SK-N-SH (cell line): ENCODE measurements around the gene LRRTM2. TPM values are rescaled to one million over a fixed set of nuclear protein-coding genes. Genes with fewer than 3 reads are reported as not detected.

Experiments used
- CTCF ChIA-PET: fragments of 300-600, 350-600 bp; formaldehyde crosslinking; extraction: SDS; loops from one replicate; lab custom pipeline; 2021; lab: Yijun Ruan, JAX
- POLR2A ChIA-PET: fragments of 350-600 bp; sonication (Branson Sonifier 250); formaldehyde crosslinking; extraction: SDS; loops from one replicate; lab custom pipeline; 2020; ENCODE audit warnings: antibody characterized with exemption, inconsistent platforms; lab: Yijun Ruan, JAX
- DNase-seq: peaks from one replicate; pipeline ENCODE4 v3.0.0; 2012
- H2AFZ ChIP-seq: fragments of 200-600 bp; sonication (generic); 2 replicates; pipeline ENCODE4 v1.8.1; 2016; ENCODE audit warnings: antibody characterized with exemption, mild to moderate bottlenecking, low read depth
- H3F3A ChIP-seq: fragments of 200-600 bp; sonication (generic); replicated peaks from 2 replicates; pipeline ENCODE3; 2016; ENCODE audit warnings: antibody characterized with exemption, mild to moderate bottlenecking; ENCODE audit not compliant: insufficient read depth
- H3K27ac ChIP-seq, 2 experiments: fragments of 200-500 bp in 1 of 2; fragments of 200-600 bp in 1 of 2; sonication (Bioruptor generic) in 1 of 2; sonication (generic), shearing (Covaris generic) in 1 of 2; 2 replicates each; pipeline versions ENCODE4 v1.5.1 to v1.6.1; 2014 to 2016; ENCODE audit warnings: low read depth in 2 of 2, inconsistent platforms in 1 of 2, low read length in 1 of 2, mild to moderate bottlenecking in 1 of 2, mixed read lengths in 1 of 2
- H3K27me3 ChIP-seq: fragments of 200-600 bp; sonication (generic), shearing (Covaris generic); 2 replicates; pipeline ENCODE4 v1.6.1; 2016; ENCODE audit warnings: mixed run types; ENCODE audit not compliant: insufficient read depth
- H3K36me3 ChIP-seq, 2 experiments: fragments of 200-500 bp in 1 of 2; fragments of 200-600 bp in 1 of 2; sonication (Bioruptor generic) in 1 of 2; sonication (generic) in 1 of 2; replicated peaks in 1 of 2; 2 replicates each; pipeline versions ENCODE3 to v1.5.1; 2014 to 2016; ENCODE audit warnings: low read length in 1 of 2, mild to moderate bottlenecking in 1 of 2; ENCODE audit not compliant: insufficient read depth in 2 of 2, control insufficient read depth in 1 of 2
- H3K4me1 ChIP-seq, 2 experiments: fragments of 200-500 bp in 1 of 2; fragments of 200-600 bp in 1 of 2; sonication (Bioruptor generic) in 1 of 2; sonication (generic), shearing (Covaris generic) in 1 of 2; 2 replicates each; pipeline versions ENCODE4 v1.5.1 to v1.6.1; 2014 to 2016; ENCODE audit warnings: low read depth in 1 of 2, low read length in 1 of 2, mixed run types in 1 of 2; ENCODE audit not compliant: insufficient read depth in 2 of 2, control insufficient read depth in 1 of 2
- H3K4me2 ChIP-seq: fragments of 200-600 bp; sonication (generic), shearing (Covaris generic); 2 replicates; pipeline ENCODE4 v1.6.1; 2017; ENCODE audit warnings: mixed run types
- H3K4me3 ChIP-seq, 2 experiments: fragments of 200-500 bp in 1 of 2; fragments of 200-600 bp in 1 of 2; sonication (Bioruptor generic) in 1 of 2; sonication (generic), shearing (Covaris generic) in 1 of 2; 2 replicates each; pipeline versions ENCODE4 v1.5.1 to v1.8.1; 2014 to 2016; ENCODE audit warnings: low read depth in 2 of 2, inconsistent platforms in 1 of 2, low read length in 1 of 2, mild to moderate bottlenecking in 1 of 2, mixed read lengths in 1 of 2, moderate library complexity in 1 of 2
- H3K79me2 ChIP-seq: fragments of 200-600 bp; sonication (generic); 2 replicates; pipeline ENCODE4 v1.8.1; 2017; ENCODE audit warnings: mild to moderate bottlenecking; ENCODE audit not compliant: insufficient read depth
- H3K9ac ChIP-seq: fragments of 200-600 bp; sonication (generic); 2 replicates; pipeline ENCODE4 v1.6.1; 2017; ENCODE audit warnings: mixed run types
- H3K9me2 ChIP-seq: fragments of 200-600 bp; sonication (generic); 2 replicates; pipeline ENCODE4 v1.6.1; 2017; ENCODE audit warnings: mixed run types
- H3K9me3 ChIP-seq: fragments of 200-600 bp; sonication (generic); 2 replicates; pipeline ENCODE4 v1.6.1; 2017; ENCODE audit warnings: mixed run types, mild to moderate bottlenecking, moderate library complexity
- H4K20me1 ChIP-seq: fragments of 200-600 bp; sonication (generic); 2 replicates; pipeline ENCODE4 v1.6.1; 2017; ENCODE audit warnings: mild to moderate bottlenecking, mixed run types; ENCODE audit not compliant: insufficient read depth
- CHD2 ChIP-seq: fragments of 150-350 bp; IDR thresholded peaks from 2 replicates; pipeline ENCODE4 v1.6.1; 2018; ENCODE audit warnings: low read length; ENCODE audit not compliant: partially characterized antibody
- ELF1 ChIP-seq: IDR thresholded peaks from 2 replicates; pipeline ENCODE4 v1.4.0; 2012
- FOSL2 ChIP-seq: IDR thresholded peaks from 2 replicates; pipeline ENCODE4 v1.4.0; 2012; ENCODE audit warnings: low read depth, mild to moderate bottlenecking, moderate library complexity, borderline replicate concordance
- GATA2 ChIP-seq: sonication (generic); formaldehyde crosslinking; IDR thresholded peaks from 2 replicates; pipeline ENCODE4 v1.5.0; 2020; ENCODE audit warnings: mild to moderate bottlenecking, missing genetic modification reagents
- JUND ChIP-seq: IDR thresholded peaks from 2 replicates; pipeline ENCODE4 v1.4.0; 2012
- MEF2A ChIP-seq: IDR thresholded peaks from 2 replicates; pipeline ENCODE4 v1.4.0; 2012; ENCODE audit warnings: low read depth, borderline replicate concordance
- NFIC ChIP-seq: IDR thresholded peaks from 2 replicates; pipeline ENCODE4 v1.4.0; 2012; ENCODE audit warnings: borderline replicate concordance
- RAD21 ChIP-seq: IDR thresholded peaks from 2 replicates; pipeline ENCODE4 v1.6.1; 2012; ENCODE audit warnings: mild to moderate bottlenecking, low read length
- SIN3A ChIP-seq: IDR thresholded peaks from 2 replicates; pipeline ENCODE4 v1.6.1; 2012; ENCODE audit warnings: low read depth, mild to moderate bottlenecking, low read length, moderate library complexity, borderline replicate concordance
- TAF1 ChIP-seq: IDR thresholded peaks from 2 replicates; pipeline ENCODE4 v1.6.1; 2012; ENCODE audit warnings: low read depth, mild to moderate bottlenecking, low read length, moderate library complexity, borderline replicate concordance
- YY1 ChIP-seq: IDR thresholded peaks from 2 replicates; pipeline ENCODE4 v1.4.0; 2012; ENCODE audit warnings: low read depth, mild to moderate bottlenecking
- WGBS: methylation state at CpG from one replicate; pipeline ENCODE4 v1.1.6; 2017; ENCODE audit warnings: low lambda C conversion rate; 5-methylcytosine and 5-hydroxymethylcytosine counted together
- polyA plus RNA-seq, 3 experiments: library from polyadenylated mRNA; depleted of rRNA; stranded (reverse); fragments of >200 nt; gene quantifications; 2 replicates each; pipeline ENCODE4 v1.2.3, GENCODE V29; 2012
- TF ChIP-seq, protein P1 (sequence below): IDR thresholded peaks from 2 replicates; pipeline ENCODE4 v1.6.1; 2012; ENCODE audit warnings: mild to moderate bottlenecking, low read depth, low read length, moderate library complexity
- TF ChIP-seq, protein P2 (sequence below): fragments of 150-350 bp; IDR thresholded peaks from 2 replicates; pipeline ENCODE4 v1.6.1; 2017; ENCODE audit warnings: antibody characterized with exemption, low read length, low read depth, borderline replicate concordance
- TF ChIP-seq, protein P3 (sequence below): fragments of 150-350 bp; IDR thresholded peaks from 2 replicates; pipeline ENCODE4 v1.6.1; 2016; ENCODE audit warnings: mild to moderate bottlenecking, low read depth, low read length
- TF ChIP-seq, protein P4 (sequence below): fragments of 200-600 bp; sonication (generic); IDR thresholded peaks from 2 replicates; pipeline ENCODE4 v1.6.1; 2017; ENCODE audit warnings: antibody characterized with exemption, mild to moderate bottlenecking, moderate library complexity
- TF ChIP-seq, protein P5 (sequence below): IDR thresholded peaks from 2 replicates; pipeline ENCODE4 v1.4.0; 2012; ENCODE audit warnings: low read depth

Gene LRRTM2
- polyA plus RNA-seq, 1 of the 3 experiments (the other 2 are of a cell fraction): 0.38 TPM

DNA sequence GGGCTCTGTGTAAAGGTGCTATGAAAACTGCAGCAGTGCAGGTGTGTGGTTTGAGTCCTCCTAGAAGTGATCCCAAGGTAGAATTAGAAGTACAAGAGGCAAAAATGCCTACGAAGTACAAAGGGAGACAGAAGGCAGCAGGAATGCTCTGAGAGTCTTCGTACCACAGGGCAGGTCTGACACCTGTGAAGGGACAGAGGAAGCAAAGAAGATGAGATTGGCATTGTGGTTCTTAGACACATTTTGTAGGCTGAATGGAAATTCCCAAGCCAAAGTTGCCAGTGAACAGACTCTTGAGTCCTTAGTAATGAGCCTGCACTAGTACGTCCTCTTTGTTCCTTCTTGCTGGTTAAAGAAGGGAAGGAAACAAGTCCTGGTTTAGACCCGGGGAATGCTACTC lies 1.7 kb upstream of the LRRTM2 start (continued):
- no peak for TF ChIP-seq MEF2A
- TF ChIP-seq ELF1: no peak
- TF ChIP-seq NFIC: no peak
- no peak for TF ChIP-seq CHD2
- no peak for TF ChIP-seq RAD21
- TF ChIP-seq, protein P1, sequence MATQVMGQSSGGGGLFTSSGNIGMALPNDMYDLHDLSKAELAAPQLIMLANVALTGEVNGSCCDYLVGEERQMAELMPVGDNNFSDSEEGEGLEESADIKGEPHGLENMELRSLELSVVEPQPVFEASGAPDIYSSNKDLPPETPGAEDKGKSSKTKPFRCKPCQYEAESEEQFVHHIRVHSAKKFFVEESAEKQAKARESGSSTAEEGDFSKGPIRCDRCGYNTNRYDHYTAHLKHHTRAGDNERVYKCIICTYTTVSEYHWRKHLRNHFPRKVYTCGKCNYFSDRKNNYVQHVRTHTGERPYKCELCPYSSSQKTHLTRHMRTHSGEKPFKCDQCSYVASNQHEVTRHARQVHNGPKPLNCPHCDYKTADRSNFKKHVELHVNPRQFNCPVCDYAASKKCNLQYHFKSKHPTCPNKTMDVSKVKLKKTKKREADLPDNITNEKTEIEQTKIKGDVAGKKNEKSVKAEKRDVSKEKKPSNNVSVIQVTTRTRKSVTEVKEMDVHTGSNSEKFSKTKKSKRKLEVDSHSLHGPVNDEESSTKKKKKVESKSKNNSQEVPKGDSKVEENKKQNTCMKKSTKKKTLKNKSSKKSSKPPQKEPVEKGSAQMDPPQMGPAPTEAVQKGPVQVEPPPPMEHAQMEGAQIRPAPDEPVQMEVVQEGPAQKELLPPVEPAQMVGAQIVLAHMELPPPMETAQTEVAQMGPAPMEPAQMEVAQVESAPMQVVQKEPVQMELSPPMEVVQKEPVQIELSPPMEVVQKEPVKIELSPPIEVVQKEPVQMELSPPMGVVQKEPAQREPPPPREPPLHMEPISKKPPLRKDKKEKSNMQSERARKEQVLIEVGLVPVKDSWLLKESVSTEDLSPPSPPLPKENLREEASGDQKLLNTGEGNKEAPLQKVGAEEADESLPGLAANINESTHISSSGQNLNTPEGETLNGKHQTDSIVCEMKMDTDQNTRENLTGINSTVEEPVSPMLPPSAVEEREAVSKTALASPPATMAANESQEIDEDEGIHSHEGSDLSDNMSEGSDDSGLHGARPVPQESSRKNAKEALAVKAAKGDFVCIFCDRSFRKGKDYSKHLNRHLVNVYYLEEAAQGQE: no peak
- TF ChIP-seq YY1: no peak

- H3K27me3 ChIP-seq: no peaks in the 10 kb centered on the region
- H3K4me1 ChIP-seq: peaks cover 36 to 40% of the 10 kb centered on the region in 2 experiments; a peak in 3 of 4 replicates
- peak overlapping the region; percentile 78 to 92; a peak in 3 of 4 replicates for H3K27ac ChIP-seq
- no peak for DNase-seq
- no peak for TF ChIP-seq SIN3A
- TF ChIP-seq, all 33 proteins: peak for 0
- Histone ChIP-seq H3K4me2 (peak overlapping the region; percentile 75; the same call in 1 of the 2 replicates), H3F3A (peaks cover 16% of the 10 kb centered on the region), H3K36me3 (peaks cover 0 to 4% of the 10 kb centered on the region in 2 experiments), H3K9me2 (no peaks in the 10 kb centered on the region), H3K4me3 (peak overlapping the region in 1 of 2 experiments; percentile 61; a peak in 1 of 4 replicates), H2AFZ (no peak overlapping the region), H3K79me2 (peaks cover 96% of the 10 kb centered on the region), H4K20me1 (peaks cover 95% of the 10 kb centered on the region), H3K9me3 (no peaks in the 10 kb centered on the region), H3K9ac (no peak overlapping the region)
- 90% methylated on average over 3 of the region's 3 CpGs for WGBS
- ChIA-PET POLR2A (interaction anchor here (1.3 to 1.9 kb wide), 2 partner anchors 77 to 301 kb away, joined by 4 read pairs; partner anchors contain the start of gene HSPA9), CTCF (interaction anchor here (0.5 to 3.4 kb wide), 3 partner anchors 15 to 140 kb away, joined by 3 to 12 read pairs (median 5); no protein-coding TSS in a partner anchor)
Observed at GRCh38 chr5:138875946-138876345, 811 bp upstream of the LRRTM2 start.

DNA sequence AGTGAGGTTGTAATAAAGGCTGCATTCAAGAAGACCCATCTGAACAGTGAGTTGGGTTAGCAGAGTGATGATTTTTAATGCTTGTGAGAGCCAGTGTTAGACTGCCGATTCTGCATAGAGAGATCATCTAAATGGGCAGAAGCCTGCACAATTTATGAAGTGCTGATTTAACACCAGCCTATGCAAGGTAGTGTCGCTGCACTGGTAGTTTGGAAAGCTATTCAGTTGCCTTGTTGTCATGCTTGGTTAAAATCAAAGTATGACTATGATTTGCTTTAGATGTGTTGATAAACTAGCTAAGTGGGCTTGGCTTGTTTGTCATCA lies 379 bp upstream of the LRRTM2 start:
- Histone ChIP-seq H3K4me1 (peaks cover 40 to 44% of the 10 kb centered on the region in 2 experiments), H3K4me2 (peak overlapping the region; percentile 75), H3K9me2 (no peaks in the 10 kb centered on the region), H3K9ac (peak overlapping the region; percentile 41; the same call in 1 of the 2 replicates), H4K20me1 (peaks cover 95% of the 10 kb centered on the region), H3K27ac (peak overlapping the region; percentile 78 to 92), H3K27me3 (no peaks in the 10 kb centered on the region), H3F3A (peaks cover 17% of the 10 kb centered on the region), H3K4me3 (peak overlapping the region; percentile 53 to 61), H3K79me2 (peaks cover 96% of the 10 kb centered on the region), H2AFZ (no peak overlapping the region), H3K36me3 (peaks cover 0 to under 1% of the 10 kb centered on the region in 2 experiments), H3K9me3 (no peaks in the 10 kb centered on the region)
- CTCF ChIA-PET: interaction anchor here (0.5 to 3.4 kb wide), 7 partner anchors 16 to 280 kb away, joined by 3 to 12 read pairs (median 3); no protein-coding TSS in a partner anchor
- WGBS: 60% methylated on average over 2 of the region's 2 CpGs
- POLR2A ChIA-PET: interaction anchor here (1.0 to 1.9 kb wide), 3 partner anchors 70 to 300 kb away, joined by 3 to 4 read pairs (median 4); partner anchors contain the start of gene HSPA9
- DNase-seq: no peak
- TF ChIP-seq RAD21 (no peak), GATA2 (CRISPR knock-in tag) (no peak), ELF1 (no peak), MEF2A (no peak), CHD2 (no peak), TAF1 (no peak), FOSL2 (no peak), JUND (no peak), NFIC (no peak)
- TF ChIP-seq, protein P2, sequence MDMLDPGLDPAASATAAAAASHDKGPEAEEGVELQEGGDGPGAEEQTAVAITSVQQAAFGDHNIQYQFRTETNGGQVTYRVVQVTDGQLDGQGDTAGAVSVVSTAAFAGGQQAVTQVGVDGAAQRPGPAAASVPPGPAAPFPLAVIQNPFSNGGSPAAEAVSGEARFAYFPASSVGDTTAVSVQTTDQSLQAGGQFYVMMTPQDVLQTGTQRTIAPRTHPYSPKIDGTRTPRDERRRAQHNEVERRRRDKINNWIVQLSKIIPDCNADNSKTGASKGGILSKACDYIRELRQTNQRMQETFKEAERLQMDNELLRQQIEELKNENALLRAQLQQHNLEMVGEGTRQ: no peak
- TF ChIP-seq, protein P3, sequence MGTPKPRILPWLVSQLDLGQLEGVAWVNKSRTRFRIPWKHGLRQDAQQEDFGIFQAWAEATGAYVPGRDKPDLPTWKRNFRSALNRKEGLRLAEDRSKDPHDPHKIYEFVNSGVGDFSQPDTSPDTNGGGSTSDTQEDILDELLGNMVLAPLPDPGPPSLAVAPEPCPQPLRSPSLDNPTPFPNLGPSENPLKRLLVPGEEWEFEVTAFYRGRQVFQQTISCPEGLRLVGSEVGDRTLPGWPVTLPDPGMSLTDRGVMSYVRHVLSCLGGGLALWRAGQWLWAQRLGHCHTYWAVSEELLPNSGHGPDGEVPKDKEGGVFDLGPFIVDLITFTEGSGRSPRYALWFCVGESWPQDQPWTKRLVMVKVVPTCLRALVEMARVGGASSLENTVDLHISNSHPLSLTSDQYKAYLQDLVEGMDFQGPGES: no peak
- TF ChIP-seq, protein P4, sequence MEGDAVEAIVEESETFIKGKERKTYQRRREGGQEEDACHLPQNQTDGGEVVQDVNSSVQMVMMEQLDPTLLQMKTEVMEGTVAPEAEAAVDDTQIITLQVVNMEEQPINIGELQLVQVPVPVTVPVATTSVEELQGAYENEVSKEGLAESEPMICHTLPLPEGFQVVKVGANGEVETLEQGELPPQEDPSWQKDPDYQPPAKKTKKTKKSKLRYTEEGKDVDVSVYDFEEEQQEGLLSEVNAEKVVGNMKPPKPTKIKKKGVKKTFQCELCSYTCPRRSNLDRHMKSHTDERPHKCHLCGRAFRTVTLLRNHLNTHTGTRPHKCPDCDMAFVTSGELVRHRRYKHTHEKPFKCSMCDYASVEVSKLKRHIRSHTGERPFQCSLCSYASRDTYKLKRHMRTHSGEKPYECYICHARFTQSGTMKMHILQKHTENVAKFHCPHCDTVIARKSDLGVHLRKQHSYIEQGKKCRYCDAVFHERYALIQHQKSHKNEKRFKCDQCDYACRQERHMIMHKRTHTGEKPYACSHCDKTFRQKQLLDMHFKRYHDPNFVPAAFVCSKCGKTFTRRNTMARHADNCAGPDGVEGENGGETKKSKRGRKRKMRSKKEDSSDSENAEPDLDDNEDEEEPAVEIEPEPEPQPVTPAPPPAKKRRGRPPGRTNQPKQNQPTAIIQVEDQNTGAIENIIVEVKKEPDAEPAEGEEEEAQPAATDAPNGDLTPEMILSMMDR: no peak
- TF ChIP-seq, protein P5, sequence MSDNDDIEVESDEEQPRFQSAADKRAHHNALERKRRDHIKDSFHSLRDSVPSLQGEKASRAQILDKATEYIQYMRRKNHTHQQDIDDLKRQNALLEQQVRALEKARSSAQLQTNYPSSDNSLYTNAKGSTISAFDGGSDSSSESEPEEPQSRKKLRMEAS: no peak
